ENCODE measurements around the gene HLA-G.
"Not testable (repeated sequence)": the region's sequence is repeated elsewhere in the genome, so short reads cannot be mapped to it uniquely, and the experiment has no call there.

HLA-G gene

DNA sequence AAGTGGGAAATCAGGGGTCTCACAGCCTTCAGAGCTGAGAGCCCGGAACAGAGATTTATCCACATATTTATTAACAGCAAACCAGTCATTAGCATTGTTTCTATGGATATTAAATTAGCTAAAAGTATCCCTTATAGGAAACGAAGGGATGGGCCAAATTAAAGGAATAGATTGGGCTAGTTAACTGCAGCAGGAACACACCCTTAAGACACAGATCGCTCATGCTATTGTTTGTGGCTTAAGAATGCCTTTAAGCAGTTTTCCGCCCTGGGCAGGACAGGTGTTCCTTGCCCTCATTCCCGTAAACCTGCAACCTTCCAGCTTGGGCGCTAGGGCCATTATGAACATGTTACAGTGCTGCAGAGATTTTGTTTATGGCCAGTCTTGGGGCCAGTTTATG lies 48.1 kb downstream of the HLA-G start:
- not testable (repeated sequence) for DNase-seq

Measured in CD4-positive, alpha-beta T cell treated with Interleukin-17A for 1 hour (primary cell).